NCI-H748 treated with DMSO at 0.1 percent for 48 hours (cell line): ENCODE measurements around the gene METAP1D.
A peak's percentile ranks its signal among the peaks of the same experiment; 100 is the strongest.
"Not testable (repeated sequence)": the region's sequence is repeated elsewhere in the genome, so short reads cannot be mapped to it uniquely, and the experiment has no call there.

Experiments used
- DNase-seq: peaks from one replicate; lab custom pipeline; 2025; lab: John Stamatoyannopoulos, UW

Gene METAP1D

GRCh38 chr2:172048508-172049503 is 49.1 kb downstream of the METAP1D start:
- DNase-seq = no peak

GRCh38 chr2:172049567-172050120 is 49.9 kb downstream of the METAP1D start:
- no peak for DNase-seq

GRCh38 chr2:172050479-172051125 is 50.8 kb downstream of the METAP1D start:
- no peak for DNase-seq

- peak; percentile 49 for DNase-seq
Observed at GRCh38 chr2:172052000-172052983, 52.5 kb downstream of the METAP1D start.

GRCh38 chr2:172053486-172053885 is 53.7 kb downstream of the METAP1D start:
- no peak for DNase-seq

GRCh38 chr2:172056293-172056692 is 56.5 kb downstream of the METAP1D start:
- DNase-seq = no peak

- no peak for DNase-seq
Observed at GRCh38 chr2:172058660-172059059, 58.9 kb downstream of the METAP1D start.

- DNase-seq = not testable (repeated sequence)
Observed at GRCh38 chr2:172060118-172060517, 60.4 kb downstream of the METAP1D start.

- DNase-seq = no peak
Observed at GRCh38 chr2:172062402-172063004, 62.8 kb downstream of the METAP1D start.

GRCh38 chr2:172063446-172063845 is 63.7 kb downstream of the METAP1D start:
- no peak for DNase-seq

GRCh38 chr2:172065111-172065510 is 65.4 kb downstream of the METAP1D start:
- no peak for DNase-seq

GRCh38 chr2:172066394-172066886 is 66.7 kb downstream of the METAP1D start:
- DNase-seq = no peak

- not testable (repeated sequence) for DNase-seq
Observed at GRCh38 chr2:172067905-172068304, 68.2 kb downstream of the METAP1D start.

GRCh38 chr2:172070936-172071335 is 71.2 kb downstream of the METAP1D start:
- DNase-seq = no peak

- DNase-seq = peak; percentile 91
Observed at GRCh38 chr2:172072303-172072702, 72.5 kb downstream of the METAP1D start.

GRCh38 chr2:172072706-172073105 is 73.0 kb downstream of the METAP1D start:
- peak; percentile 91 for DNase-seq

GRCh38 chr2:172073518-172073917 is 73.8 kb downstream of the METAP1D start:
- no peak for DNase-seq

GRCh38 chr2:172074254-172074653 is 74.5 kb downstream of the METAP1D start:
- no peak for DNase-seq

- no peak for DNase-seq
Observed at GRCh38 chr2:172079416-172079815, 79.7 kb downstream of the METAP1D start.

GRCh38 chr2:172079838-172080640 is 80.3 kb downstream of the METAP1D start:
- DNase-seq = no peak
